ENCODE measurements around the gene PPP1R17. TPM values are rescaled to one million over a fixed set of nuclear protein-coding genes. Genes with fewer than 3 reads are reported as not detected.

The PPP1R17 gene
- total RNA-seq, result not detected in 2 replicates

DNA sequence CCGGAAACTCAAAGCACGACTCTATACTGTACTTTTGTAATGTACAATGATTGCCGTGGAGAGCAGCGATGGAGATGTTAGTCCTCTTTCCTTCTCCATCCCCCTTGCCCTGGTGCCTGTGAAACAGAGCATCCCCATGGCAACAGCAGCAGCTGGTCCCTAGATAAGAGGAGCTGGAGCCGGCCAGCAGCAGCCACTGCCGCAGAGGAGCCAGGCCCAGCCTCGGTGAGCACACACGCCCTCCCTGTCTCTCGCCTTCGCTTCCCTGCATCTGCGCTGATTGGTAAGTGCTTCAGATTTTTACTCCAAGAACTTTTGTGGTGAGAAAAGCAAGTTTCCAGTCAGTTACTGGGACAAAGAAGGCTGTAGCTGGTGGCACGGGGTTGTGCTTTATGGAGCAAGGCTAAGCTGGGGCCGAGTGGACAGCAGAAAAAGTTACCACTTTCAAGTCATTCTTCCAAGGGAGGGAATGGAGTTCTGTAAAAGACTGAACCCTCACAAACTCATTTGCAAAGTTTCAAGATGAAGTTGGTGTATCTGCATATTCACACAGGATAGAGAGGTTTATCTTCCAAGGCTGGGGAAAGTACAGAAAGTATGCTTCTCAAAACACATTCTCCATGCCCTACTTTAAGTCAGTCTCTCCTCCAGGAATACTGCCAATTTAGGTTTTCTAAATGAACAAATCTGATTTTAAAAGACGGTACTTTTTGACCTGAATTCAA lies at the start of gene PPP1R17:
TSS of gene PPP1R17 (plus strand) at position 192 of the 725 bp plus-strand sequence. CDS start 5,227 bp downstream, outside the sequence.

Other genes with a start within 250 kb of the PPP1R17 start
- gene ITPRID1, start 173.1 kb upstream of the PPP1R17 start, total RNA-seq, result not detected in 2 replicates